Measurements from ENCODE around the gene SCOC.

The SCOC gene

DNA sequence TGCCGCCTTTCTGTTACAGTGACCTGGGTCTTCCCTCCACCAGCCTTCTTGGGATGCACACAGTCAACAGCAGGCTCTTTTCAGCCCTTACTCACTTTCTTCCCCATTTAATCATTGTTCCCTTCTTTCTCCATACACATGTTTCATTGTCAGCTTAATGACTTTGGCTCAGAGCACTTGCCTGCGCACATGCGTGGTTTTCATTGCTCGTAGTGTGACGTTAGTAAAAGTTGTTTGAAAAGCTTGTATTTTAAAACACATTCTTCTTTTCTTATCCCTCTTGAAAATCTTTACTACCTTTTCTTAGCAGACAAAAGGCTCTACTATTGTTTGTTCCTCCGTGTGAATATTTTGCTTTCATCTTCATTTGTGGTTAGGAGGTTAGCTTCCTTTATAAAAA is 19.7 kb upstream of the SCOC start:
- H3K4me1 ChIP-seq (ENCODE audit: low read depth, poor library complexity, severe bottlenecking): no peaks in the 10 kb centered on the region
- no peak overlapping the region for H3K4me2 ChIP-seq
- H3K36me3 ChIP-seq (ENCODE audit: insufficient read depth): no peaks in the 10 kb centered on the region
- H3K27me3 ChIP-seq (ENCODE audit: insufficient read depth, low read depth): no peaks in the 10 kb centered on the region
- H3K27ac ChIP-seq: no peak overlapping the region
- H3K4me3 ChIP-seq (IDR thresholded peaks at IDR 0.05; ENCODE audit: insufficient read depth, low read depth, low read length): no peak overlapping the region
- H4K20me1 ChIP-seq (ENCODE audit: insufficient read depth): no peaks in the 10 kb centered on the region
- no peaks in the 10 kb centered on the region for H3K79me2 ChIP-seq (ENCODE audit: insufficient read depth, low read depth)
- no peak for TF ChIP-seq CTCF (conservative IDR thresholded peaks at IDR 0.05; ENCODE audit: low read depth, low read length)
- no peak overlapping the region for H3K9ac ChIP-seq
- H2AFZ ChIP-seq (ENCODE audit: low read depth): no peak overlapping the region

DNA sequence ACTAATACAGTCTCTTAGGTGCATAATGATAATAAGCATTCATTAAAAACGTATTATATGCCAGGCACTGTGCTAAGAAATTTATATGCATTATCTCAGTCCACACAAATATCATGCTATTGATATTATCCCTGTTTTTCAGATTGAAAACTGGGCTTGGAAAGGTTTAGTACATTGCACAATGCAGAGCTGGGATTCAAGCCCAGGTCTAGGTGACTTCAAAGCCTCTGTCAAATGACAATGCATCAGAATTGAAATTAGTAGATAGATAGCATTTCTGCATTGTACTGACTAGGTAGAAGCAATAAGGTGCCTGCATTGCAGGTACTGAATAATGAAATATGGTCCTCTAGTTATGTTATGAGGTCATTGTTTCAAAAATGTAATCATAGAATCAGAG is 18.2 kb upstream of the SCOC start:
- no peak overlapping the region for H3K4me3 ChIP-seq (IDR thresholded peaks at IDR 0.05; ENCODE audit: insufficient read depth, low read depth, low read length)
- no peaks in the 10 kb centered on the region for H3K79me2 ChIP-seq (ENCODE audit: insufficient read depth, low read depth)
- H4K20me1 ChIP-seq (ENCODE audit: insufficient read depth): no peaks in the 10 kb centered on the region
- H3K27me3 ChIP-seq (ENCODE audit: insufficient read depth, low read depth): no peaks in the 10 kb centered on the region
- H3K4me2 ChIP-seq: no peak overlapping the region
- no peak overlapping the region for H3K9ac ChIP-seq
- no peaks in the 10 kb centered on the region for H3K4me1 ChIP-seq (ENCODE audit: low read depth, poor library complexity, severe bottlenecking)
- H3K36me3 ChIP-seq (ENCODE audit: insufficient read depth): no peaks in the 10 kb centered on the region
- TF ChIP-seq CTCF (conservative IDR thresholded peaks at IDR 0.05; ENCODE audit: low read depth, low read length): no peak
- no peak overlapping the region for H2AFZ ChIP-seq (ENCODE audit: low read depth)
- H3K27ac ChIP-seq: no peak overlapping the region

DNA sequence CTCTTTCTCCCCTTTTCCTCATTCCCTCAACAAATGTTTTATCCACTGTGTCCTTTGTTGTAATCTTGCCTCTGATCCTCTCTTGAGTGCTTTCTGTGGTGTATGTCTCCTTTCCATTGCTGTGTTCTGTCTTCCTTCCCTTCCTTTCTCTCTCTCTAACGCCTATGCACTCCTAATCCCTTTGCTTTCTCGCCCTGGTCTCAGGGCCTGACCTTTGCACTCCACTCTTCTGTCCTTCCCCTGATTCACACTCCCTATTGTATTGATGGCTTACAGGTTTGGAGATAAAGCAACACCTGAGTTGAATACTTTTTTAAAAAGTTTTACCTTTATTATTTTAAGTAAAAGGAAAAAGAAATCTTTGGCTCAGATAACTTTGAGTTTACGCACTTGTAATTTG is 15.6 kb upstream of the SCOC start:
- Histone ChIP-seq H2AFZ (ENCODE audit: low read depth) (no peak overlapping the region), H3K4me3 (IDR thresholded peaks at IDR 0.05; ENCODE audit: insufficient read depth, low read depth, low read length) (no peak overlapping the region), H3K4me1 (ENCODE audit: low read depth, poor library complexity, severe bottlenecking) (no peaks in the 10 kb centered on the region), H4K20me1 (ENCODE audit: insufficient read depth) (no peaks in the 10 kb centered on the region), H3K9ac (no peak overlapping the region), H3K4me2 (no peak overlapping the region), H3K79me2 (ENCODE audit: insufficient read depth, low read depth) (no peaks in the 10 kb centered on the region), H3K27ac (no peak overlapping the region), H3K27me3 (ENCODE audit: insufficient read depth, low read depth) (no peaks in the 10 kb centered on the region), H3K36me3 (ENCODE audit: insufficient read depth) (no peaks in the 10 kb centered on the region)
- TF ChIP-seq CTCF (conservative IDR thresholded peaks at IDR 0.05; ENCODE audit: low read depth, low read length): no peak

DNA sequence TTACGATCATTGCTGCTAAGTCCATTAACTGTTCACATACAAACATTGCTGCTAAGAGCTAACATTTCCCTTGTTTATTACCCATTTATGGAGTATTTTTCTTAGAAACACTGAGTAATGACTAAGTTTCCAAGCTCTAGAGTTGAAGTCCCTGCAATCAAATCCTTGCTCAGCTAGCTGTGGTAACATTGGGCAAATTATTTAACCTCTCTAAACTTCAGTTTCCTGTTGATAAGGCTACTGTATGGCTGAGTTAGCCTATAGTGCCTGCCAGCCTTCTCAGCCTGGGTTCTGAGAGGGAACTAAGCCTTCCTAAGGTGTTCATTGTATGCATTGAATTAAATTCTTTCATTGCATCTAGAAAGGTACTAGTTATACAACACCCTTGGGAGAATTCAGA is 15.2 kb upstream of the SCOC start:
- Histone ChIP-seq H3K4me2 (no peak overlapping the region), H2AFZ (ENCODE audit: low read depth) (no peak overlapping the region)
- no peak for TF ChIP-seq CTCF (conservative IDR thresholded peaks at IDR 0.05; ENCODE audit: low read depth, low read length)

More for the DNA sequence above, 15.2 kb upstream of the SCOC start:
- H4K20me1 ChIP-seq (ENCODE audit: insufficient read depth): no peaks in the 10 kb centered on the region
- H3K36me3 ChIP-seq (ENCODE audit: insufficient read depth): no peaks in the 10 kb centered on the region
- H3K27ac ChIP-seq: no peak overlapping the region
- H3K4me3 ChIP-seq (IDR thresholded peaks at IDR 0.05; ENCODE audit: insufficient read depth, low read depth, low read length): no peak overlapping the region
- H3K4me1 ChIP-seq (ENCODE audit: low read depth, poor library complexity, severe bottlenecking): no peaks in the 10 kb centered on the region
- H3K79me2 ChIP-seq (ENCODE audit: insufficient read depth, low read depth): no peaks in the 10 kb centered on the region
- no peak overlapping the region for H3K9ac ChIP-seq
- H3K27me3 ChIP-seq (ENCODE audit: insufficient read depth, low read depth): no peaks in the 10 kb centered on the region
